Activated CD4-positive, CD25-positive, alpha-beta regulatory T cell treated with anti-CD3 and anti-CD28 coated beads, Interleukin-2, amount 50 U/mL, for 16 hours (primary cell): ENCODE results near the gene GNAI1.

ENCODE experiments used
- DNase-seq: peaks from one replicate; pipeline ENCODE4 v3.0.0-alpha.2; 2020; ENCODE audit warnings: low read depth, low spot score

The GNAI1 gene

DNA sequence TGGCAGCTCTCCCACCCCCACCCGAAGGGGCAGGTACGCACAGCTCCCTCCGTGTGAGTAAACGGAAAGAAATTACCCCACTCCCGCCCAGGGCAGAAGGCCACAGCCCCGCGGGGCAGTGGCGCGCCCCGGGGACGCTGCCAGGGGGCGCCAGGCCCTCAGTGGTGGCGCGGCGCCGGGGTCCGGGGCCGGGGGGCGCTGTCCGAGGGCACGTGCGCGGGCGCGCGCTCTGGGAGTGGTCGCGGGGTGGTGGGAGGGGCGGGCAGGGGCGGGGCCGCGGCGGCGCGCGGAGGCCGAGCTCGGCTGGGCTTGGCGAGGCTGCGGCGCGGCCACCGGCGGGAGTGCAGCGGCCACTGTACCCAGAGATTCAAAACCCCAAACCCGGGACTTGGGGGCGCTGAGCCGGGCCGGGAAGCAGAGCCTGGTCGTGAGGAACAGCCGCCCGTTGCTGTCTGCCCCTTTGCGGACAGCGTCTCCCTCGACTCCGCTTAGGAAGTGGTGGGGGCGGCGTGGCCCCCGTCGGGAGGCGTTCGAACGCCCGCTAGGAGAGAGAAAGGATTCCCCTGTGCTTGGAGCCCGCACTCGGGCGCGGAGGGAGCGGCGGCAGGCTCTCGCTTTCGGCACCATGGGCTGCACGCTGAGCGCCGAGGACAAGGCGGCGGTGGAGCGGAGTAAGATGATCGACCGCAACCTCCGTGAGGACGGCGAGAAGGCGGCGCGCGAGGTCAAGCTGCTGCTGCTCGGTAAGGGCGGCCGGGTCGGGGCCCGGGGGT lies at the start of gene GNAI1:
Gene GNAI1 (plus strand): TSS at position 296 of the 773 bp plus-strand sequence. CDS start 330 bp downstream, at position 626.
- no peak for DNase-seq

DNA sequence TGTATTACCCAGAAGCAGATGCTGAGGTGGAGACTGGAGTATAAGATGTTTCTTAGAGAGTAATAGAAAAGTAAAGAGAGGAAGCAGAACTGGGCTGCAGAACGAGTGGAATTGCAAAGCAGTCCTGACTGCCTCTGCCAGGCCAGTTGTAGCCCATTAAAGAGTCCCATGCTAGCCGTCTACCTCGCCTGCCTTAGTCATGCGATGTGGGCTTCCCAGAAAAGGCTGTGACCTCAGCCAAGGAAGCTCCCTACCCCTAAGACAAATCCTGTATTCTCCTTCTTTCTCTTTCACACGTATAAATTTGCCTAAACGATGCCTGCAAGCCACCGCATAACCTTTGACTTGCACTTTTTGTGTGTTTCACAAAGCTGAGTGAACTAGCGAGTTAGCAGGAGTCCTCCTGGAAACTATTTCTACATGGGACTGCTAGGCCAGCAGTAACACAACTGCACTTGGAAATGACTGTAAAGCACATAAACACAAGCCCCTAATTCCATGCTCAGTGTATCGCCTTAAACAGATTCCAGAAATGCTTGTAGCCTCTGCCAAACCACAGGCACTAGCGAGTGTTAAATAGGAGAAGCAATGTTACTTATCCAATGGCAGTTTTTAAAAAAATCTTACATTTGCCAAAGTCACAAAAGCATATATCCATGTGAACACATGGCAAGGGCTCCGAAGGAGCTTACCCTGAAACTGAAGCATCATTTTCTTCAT lies 47.4 kb upstream of the GNAI1 start:
- DNase-seq, result no peak

DNA sequence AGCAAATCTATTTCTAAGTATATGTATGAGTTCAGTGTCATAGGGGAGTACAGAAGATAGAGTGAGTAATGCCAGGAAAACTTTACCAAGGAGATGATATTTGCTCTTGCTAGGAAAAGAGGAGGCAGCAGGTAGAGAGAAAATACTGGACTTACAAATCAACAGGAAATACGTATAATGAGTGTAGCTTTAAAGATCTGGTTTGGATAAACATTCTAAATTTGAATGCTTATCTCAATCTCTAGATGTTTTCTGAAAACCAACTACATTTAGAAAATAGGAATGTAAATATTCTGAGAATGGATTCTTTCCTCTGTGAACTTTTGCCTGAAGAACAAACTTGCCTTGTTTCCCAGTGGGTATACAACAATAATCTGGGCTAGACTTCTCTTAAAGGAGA lies 46.9 kb upstream of the GNAI1 start:
- no peak for DNase-seq

DNA sequence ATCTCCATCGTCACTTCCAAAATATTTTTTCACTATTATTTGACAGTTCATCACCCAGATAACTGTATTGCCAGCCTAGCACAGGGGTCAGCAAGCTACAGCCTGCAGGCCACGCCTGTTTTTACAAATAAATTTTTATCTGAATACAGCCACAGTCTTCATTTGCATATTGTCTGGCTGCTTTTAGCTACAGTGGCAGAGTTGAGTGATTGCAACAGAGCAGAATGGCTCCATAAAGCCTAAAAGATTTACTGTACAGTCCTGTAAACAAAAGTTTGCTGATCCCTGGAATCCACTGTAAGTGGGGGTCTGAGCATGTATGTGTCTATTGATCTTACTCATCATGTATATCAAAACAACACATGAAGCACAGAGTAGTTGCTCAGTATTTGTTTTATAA lies 45.9 kb upstream of the GNAI1 start:
- no peak for DNase-seq

DNA sequence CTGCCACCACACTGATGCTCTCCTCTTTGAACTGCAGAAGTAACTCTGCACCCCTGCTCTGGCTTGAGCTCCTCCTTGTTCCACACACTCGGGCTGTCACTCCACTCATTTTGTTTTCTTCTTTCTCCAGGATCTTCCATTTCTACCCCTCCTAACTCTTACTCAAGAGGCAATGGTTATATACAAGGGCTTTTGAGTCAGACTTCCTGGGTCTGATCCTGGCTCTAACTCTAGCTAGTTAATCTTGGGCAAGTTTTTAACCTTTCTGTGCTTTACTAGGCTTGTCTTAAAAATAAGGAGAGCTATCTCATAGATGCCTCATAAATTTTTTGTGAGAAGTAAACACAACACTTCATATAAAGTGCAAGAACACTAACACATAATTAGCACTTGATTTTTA lies 45.3 kb upstream of the GNAI1 start:
- DNase-seq, result no peak

DNA sequence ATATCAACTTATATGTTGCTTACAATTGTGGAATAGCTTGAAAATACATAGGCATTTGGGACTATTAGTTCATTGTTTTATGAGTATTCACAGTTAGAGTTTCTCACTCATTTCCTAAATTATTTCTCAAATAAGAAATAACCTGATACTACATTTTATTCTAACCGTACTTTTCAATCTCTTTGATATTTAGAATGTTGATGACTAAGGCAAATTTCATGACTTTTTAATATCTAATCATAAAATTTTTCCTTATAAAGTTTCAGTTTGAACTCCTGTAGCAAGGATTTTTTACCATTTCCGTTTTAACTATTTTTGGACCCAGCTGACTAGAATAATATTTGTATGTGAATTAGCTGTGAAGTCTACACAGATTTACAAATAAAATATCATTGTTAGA lies 41.3 kb upstream of the GNAI1 start:
- DNase-seq, result no peak

DNA sequence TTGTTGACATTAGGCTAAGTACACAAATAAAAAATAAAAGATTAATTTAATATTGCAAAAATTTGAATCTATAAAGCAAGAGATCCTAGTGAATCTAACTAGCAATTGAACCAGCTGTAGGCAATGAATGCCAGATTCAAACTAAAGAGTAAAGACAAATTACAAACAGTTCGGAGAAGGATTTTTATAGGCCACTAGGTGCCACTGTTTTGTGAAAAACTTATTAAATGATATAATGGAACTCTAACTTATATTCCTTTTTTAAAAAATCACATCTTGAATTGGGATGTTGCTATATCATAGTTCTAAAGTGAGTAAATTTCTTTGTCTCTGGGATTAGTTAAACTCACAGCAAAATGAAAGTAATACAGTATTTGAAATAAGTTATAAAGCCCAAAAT lies 39.1 kb upstream of the GNAI1 start:
- no peak for DNase-seq

DNA sequence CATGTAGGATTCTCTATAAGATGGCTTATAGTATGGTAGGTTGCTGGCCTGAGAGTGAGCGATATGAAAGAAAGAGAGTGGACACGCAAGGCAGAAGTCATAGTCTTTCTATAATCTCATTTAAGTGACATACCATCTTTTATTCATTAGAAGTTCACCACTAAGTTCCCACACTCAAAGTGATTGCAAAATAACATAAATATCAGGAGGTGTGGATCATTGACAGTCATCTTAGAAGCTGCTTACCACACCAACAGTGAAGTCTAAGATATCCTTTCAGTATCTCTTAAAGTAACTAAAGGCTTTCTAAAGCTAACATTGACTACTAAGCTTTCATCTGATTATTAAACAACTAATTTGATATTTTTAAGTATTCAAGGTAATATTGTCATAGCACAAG lies 36.9 kb upstream of the GNAI1 start:
- DNase-seq, result no peak

DNA sequence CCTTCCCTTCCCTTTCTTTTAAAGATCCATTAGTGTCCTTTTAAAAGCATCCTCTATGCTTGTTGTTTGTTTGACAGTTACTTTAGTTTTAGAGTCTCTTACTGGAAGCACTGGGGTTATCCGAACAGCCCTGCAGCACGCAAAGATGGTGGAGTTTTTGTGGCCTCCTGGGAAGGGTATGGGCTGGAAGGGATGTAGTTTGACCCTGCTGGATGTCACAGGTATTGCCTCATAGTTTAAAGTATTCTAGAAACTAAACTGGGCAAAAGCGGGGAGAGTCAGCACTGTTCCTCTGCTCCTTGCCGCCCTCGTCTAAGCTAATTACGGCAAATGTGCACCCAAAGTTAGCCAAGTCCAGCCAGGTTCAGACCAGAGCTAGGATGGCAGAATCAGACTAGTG lies 35.8 kb upstream of the GNAI1 start:
- no peak for DNase-seq

DNA sequence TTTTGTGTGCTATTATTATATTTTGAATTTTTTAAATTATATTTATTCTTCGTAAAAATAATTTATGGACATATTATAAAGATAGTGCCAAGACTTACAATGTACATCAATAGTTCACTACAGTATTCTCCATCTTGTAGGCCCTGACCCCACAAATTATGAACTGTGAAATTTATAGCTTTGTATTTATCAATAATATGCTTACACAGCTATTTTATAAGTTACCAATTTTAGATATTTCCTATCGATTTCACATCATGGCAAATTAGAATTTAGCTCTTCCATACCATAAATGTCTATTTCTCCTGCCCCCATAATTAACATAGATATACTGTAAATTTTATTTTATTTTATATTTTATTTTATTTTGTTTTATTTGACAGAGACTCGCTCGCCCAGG lies 34.4 kb upstream of the GNAI1 start:
- DNase-seq, result no peak

DNA sequence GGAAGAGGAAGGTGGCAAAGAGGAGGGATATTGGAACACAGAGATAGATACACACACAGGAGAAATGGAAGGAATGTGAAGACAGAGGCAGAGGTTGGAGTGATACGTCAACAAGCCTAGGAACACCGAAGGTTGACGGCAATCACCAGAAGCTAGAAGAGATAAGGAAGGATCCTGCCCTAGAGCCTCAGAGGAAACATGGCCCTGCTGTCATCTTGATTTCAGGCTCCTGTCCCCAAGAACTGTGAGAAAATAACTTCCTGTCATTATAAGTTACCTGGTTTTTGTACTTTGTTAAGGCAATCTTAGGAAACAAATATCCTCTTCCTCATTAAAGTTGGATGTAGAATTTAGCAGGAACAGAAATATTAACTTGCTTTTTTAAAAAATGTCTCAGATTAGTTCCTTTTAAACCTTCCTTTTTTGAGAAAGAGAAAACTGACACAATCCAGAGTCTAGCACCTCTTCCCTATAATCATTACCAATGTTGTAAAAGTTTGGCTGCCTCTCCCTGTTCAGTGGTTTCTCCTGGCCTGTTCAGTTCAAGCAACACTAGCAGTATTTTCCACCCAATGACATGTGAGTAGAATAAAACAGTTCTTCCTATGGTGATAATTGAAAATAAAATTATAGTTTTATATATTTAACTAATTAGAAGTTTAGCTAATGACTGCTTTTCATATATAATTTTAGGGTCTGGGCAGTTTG lies 28.8 kb upstream of the GNAI1 start:
- no peak for DNase-seq

DNA sequence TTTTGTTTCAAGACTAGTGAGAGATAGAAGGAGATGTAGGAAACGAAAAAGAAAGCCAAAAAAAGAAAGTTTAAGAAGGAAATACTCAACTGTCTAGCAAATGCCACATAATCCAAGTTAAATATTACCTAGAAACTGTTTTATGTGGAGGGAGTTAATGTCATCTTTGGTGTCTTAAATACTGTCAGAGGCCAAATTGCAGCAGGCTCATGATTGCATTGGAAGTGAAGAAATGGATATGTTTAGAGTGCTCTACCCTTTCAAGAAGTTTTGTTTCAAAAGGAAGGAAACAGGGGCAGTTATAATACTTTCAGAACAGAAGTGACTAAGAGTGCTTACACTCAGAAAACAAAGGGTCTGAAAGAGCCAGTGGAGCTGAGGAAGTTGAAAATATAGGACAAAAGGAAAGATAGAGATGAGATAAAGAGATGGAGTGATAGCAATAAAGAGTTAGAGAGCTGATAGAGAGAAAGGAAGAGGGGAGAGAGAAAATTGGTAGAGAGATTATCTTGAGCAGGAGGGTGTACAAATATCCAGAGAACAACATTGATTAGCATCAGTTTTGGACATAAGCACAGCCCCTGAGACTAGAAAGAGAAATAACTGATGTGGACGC lies 28.0 kb upstream of the GNAI1 start:
- no peak for DNase-seq

DNA sequence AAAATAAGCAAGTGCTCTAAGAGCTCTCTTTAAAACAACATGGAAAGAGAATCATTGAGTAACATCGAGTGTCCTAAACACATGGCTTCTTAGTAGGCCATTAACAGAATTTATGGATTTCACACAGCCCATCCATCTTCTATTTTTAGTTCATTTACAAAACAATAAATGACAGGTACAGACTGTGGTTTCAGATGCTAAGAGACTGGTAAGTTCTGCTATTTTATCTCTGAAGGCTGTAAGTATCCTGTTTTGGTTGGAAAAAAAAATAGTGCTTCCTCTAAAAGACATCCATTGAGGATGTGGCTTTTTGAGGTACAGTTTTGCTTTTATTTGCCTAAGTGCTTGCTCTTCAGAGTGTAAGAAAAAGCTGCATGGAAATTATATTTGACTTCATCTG lies 27.4 kb upstream of the GNAI1 start:
- no peak for DNase-seq

DNA sequence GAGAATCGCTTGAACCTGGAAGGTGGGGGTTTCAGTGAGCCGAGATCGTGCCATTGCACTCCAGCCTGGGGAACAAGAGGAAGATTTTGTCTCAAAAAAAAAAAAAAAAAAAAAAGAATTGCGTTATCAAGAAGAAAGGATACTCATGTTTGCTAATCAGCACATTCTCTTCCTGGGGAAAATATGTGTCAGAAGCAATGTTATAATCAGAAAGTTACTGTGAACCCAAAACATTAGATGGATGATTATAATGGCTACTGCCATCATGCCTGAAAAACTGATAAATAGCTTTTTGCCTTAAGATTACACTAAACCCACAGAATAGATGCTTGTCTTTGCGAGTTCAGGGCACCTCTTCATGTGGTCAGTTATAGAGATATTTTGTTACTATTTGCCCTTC lies 24.3 kb upstream of the GNAI1 start:
- no peak for DNase-seq

DNA sequence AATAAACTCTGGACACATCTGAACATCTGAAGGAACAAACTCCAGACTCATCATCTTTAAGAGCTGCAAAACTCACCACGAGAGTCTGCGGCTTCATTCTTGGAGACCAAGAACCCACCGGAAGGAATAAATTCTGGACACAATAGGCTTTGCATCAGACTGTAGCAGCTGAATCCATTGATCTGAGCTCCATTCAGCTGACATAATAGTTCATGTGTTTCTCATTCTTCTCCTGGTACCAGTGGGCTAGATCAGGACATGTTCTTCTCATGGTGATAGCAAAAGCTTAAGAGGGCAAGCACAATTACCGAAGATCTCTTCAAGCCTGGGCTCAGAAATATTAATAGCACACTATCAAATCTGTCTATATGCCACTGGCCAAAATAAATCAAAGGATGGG lies 20.5 kb upstream of the GNAI1 start:
- no peak for DNase-seq

DNA sequence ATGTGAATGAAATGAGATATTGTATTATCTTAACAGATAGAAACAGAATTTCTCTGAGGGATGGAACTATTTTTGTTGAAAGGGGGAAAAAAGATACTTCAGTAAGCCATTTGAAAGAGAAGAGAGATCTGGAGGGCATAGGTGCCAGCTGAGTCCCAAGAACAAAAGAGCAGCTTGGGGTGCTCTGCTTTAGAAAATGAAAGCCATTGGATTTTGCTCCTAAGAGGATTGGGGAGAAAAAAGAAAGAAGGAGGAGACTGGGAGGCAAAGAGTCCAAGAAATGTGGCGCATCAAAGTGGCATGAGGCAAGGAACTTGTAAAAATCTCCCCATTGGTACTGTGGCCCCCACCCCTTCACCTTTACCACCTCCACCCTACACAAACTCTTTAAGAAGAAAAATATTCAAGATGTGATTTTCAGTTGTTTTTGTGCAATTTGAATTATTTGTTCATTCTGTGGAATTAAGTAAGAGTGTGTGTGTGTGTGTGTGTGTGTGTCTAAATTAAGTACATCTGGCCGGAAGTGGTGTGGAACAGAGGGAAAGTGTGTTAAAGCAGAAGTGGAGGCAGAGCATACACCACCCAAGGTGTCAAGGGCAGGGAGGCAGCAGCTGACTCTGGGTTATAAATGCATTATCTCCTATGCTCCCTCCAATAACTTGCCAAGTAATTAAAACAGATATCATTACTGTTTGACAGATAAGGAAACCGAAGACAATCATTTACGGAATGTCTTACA lies 9.9 kb upstream of the GNAI1 start:
- no peak for DNase-seq

DNA sequence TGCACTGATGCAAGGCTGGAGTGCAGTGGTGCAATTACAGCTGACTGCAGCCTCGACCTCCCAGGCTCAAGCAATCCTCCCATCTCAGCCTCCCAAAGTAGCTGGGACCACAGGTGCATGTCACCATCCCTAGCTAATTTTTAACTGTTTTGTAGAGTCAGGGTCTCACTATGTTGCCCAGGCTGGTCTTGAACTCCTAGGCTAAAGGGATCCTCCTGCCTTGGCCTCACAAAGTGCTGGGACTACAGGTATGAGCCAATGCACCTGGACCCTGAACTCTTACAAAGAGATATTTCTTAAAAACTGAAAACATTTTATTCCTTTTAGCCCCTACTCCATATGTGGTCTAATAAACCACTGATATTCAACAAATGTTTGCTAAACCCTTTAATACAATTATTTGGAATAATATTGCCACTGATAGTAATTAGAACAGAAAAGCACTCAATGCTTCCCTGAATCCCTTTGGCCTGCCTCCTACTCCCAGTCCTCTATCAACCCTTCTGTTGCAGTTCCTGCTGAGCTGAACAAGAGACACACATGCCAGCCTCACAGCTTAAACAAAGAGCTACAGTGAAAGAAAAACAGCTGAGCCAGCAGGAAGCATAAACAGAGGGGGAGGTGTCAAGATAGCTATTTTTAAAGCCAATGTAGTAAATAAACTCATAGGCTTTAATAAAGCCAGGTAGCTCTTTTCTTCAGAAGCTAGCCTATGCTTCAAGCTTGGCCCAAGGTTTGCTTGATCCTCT lies 7.0 kb upstream of the GNAI1 start:
- no peak for DNase-seq

DNA sequence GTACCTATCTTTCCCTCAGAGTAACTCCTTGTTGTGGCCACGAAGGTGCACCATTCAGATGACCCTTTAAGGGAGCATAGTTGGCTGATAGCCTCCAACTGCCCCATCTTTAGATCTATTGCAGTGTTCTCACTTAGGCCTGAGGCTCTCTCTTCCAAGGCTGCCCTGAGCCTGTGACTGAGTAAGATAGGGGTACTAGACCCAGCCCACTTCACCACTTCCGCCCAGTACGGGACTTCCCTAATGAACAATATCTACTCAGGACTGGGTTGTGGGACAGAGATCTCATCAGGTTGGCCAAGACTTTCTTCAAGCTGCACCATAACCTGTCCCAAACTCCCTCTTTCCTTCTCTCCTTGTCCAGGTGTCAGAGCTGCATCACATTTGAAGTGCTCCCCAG lies 5.7 kb upstream of the GNAI1 start:
- DNase-seq, result no peak

DNA sequence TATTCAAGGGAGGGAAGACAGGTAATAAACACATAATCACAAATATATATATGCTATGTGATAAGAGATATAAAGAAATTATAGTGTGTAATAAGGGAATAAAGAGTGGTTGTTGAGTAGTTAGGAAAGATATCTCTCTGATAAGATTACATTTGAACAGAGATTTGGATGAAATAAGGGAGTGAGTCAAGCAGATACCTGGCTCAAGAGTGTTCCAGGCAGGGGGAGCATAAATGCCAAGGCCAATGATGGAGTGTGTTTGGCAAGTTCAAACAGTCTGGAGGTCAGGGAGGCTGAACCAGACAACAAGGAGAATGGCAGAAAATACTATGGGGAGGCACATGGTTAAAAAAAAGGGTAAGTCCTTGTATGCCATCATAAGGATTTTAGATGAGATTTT lies 4.8 kb upstream of the GNAI1 start:
- no peak for DNase-seq

DNA sequence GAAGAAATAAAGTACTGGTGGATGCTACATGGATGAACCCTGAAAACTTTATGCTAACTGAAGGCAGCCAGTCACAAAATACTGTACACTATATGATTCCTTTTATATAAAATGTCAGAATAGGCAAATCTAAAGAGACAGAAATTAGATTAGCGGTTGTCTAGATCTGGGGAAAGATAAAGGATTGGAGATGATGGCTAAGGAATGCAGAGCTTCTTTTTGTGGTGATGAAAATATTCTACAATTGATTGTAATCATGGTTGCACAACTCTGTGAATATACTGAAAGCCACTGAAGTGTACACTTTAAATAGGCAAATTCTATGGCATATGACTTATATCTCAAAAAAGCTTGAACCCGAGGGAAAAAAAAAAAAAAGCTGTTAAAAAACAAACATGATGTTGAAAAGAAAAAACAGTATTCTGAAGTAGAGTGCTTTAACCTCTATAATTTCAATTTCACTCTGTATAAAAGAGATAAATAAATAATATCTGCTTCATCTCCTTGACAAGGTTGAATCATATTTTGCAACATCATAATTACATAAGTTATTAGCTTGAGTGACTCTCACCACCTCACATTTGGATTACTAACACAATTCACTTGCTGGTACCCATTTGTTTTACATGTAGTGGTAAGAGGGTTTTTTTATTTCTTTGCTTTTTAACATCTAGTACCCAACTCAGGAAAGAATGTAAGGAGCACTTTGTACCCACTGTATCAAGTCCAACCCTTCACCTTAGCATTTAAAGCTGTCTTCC lies 2.8 kb upstream of the GNAI1 start:
- no peak for DNase-seq
